K562 (cell line): Measurements from ENCODE around the gene PLXND1. TPM values are rescaled to one million over a fixed set of nuclear protein-coding genes. Genes with fewer than 3 reads are reported as not detected.
A peak's percentile ranks its signal among the peaks of the same experiment; 100 is the strongest.

Source experiments
- ATAC-seq: fragments of 200-7000 bp; cut with Tn5 transposase; 3 replicates; pipeline ENCODE4 v1.9.1; 2020; ENCODE audit warnings: moderate library complexity
- BruUV-seq: library from RNA; stranded (reverse); fragments of 400-500 nt; replicated peaks from 2 replicates; lab custom pipeline; 2021; lab: Mats Ljungman, UMichigan
- CTCF ChIA-PET: fragments of 300-600 bp; formaldehyde crosslinking; extraction: SDS; loops from one replicate; lab custom pipeline; 2021; ENCODE audit warnings: low intra/inter-chr PET ratio; lab: Yijun Ruan, JAX
- POLR2A ChIA-PET: fragments of 300-600, 350-650 bp; sonication (Branson Sonifier 250); formaldehyde crosslinking; extraction: SDS; loops from one replicate; lab custom pipeline; 2021; ENCODE audit warnings: antibody characterized with exemption, inconsistent platforms; lab: Yijun Ruan, JAX
- DNase-seq, 4 experiments: peaks; one replicate each; pipeline versions ENCODE4 v3.0.0 to v3.0.0-alpha.2; 2011 to 2018; ENCODE audit warnings: low spot score in 3 of 4, mixed read lengths in 3 of 4; ENCODE audit errors: extremely low read depth in 1 of 4
- FAIRE-seq: peaks from 2 replicates; lab custom pipeline; 2011; peaks lifted over from hg19 to GRCh38; lab: Jason Lieb, UNC
- H2AFZ ChIP-seq: 2 replicates; pipeline ENCODE4 v1.6.0; 2011; ENCODE audit warnings: low read depth, low read length, control low read depth, inconsistent platforms
- H3K27ac ChIP-seq: fragments of 200-600 bp; 3 replicates; pipeline ENCODE4 v1.8.0; 2011; ENCODE audit warnings: low read depth, mild to moderate bottlenecking, control low read depth, inconsistent platforms, low read length, moderate library complexity, mixed read lengths; ENCODE audit errors: extremely low read depth
- H3K27me3 ChIP-seq, 2 experiments: fragments of 300-600 bp in 1 of 2; 2 replicates in 1 of 2; 3 replicates in 1 of 2; pipeline versions ENCODE4 v1.6.0 to v1.8.0; 2011; ENCODE audit warnings: inconsistent platforms in 2 of 2, low read length in 2 of 2, mild to moderate bottlenecking in 1 of 2, mixed read lengths in 1 of 2, moderate library complexity in 1 of 2; ENCODE audit not compliant: control insufficient read depth in 2 of 2, insufficient read depth in 2 of 2
- H3K36me3 ChIP-seq: fragments of 300-600 bp; 3 replicates; pipeline ENCODE4 v1.8.0; 2011; ENCODE audit warnings: mild to moderate bottlenecking, low read length, inconsistent platforms; ENCODE audit not compliant: control insufficient read depth, insufficient read depth
- H3K4me1 ChIP-seq, 2 experiments: fragments of 200-600 bp in 1 of 2; replicated peaks in 1 of 2; 2 replicates in 1 of 2; 3 replicates in 1 of 2; pipeline versions ENCODE4 v1.5.1 to v1.8.0; 2011; ENCODE audit warnings: inconsistent platforms in 2 of 2, low read length in 2 of 2, mild to moderate bottlenecking in 1 of 2, mixed read lengths in 1 of 2, moderate library complexity in 1 of 2; ENCODE audit not compliant: control insufficient read depth in 2 of 2, insufficient read depth in 2 of 2
- H3K4me2 ChIP-seq: 2 replicates; pipeline ENCODE4 v1.6.1; 2011; ENCODE audit warnings: low read length, control low read depth, inconsistent platforms, mixed read lengths; ENCODE audit not compliant: insufficient read depth
- H3K4me3 ChIP-seq: fragments of 200-600 bp; sonication (generic), shearing (Covaris generic); 2 replicates; pipeline ENCODE4 v1.5.1; 2016; ENCODE audit warnings: control low read depth, inconsistent platforms
- H3K79me2 ChIP-seq: fragments of 200-600 bp; 3 replicates; pipeline ENCODE4 v1.8.0; 2011; ENCODE audit warnings: low read length, inconsistent platforms; ENCODE audit not compliant: control insufficient read depth, insufficient read depth
- H3K9ac ChIP-seq, 2 experiments: 2 replicates each; pipeline versions ENCODE4 v1.6.0 to v1.6.1; 2011; ENCODE audit warnings: low read depth in 2 of 2, low read length in 2 of 2, control low read depth in 1 of 2, inconsistent platforms in 1 of 2, mild to moderate bottlenecking in 1 of 2, mixed read lengths in 1 of 2; ENCODE audit not compliant: insufficient read depth in 1 of 2
- H3K9me1 ChIP-seq: one replicate; pipeline ENCODE4 v1.6.0; 2011; ENCODE audit warnings: inconsistent platforms, mild to moderate bottlenecking, low read length, moderate library complexity; ENCODE audit not compliant: control insufficient read depth, insufficient read depth
- H3K9me3 ChIP-seq: replicated peaks from 2 replicates; pipeline ENCODE4 v1.5.1; 2011; ENCODE audit warnings: low read depth, low read length, inconsistent platforms; ENCODE audit not compliant: control insufficient read depth, insufficient read depth
- H4K20me1 ChIP-seq: replicated peaks from 2 replicates; pipeline ENCODE4 v1.6.1; 2011; ENCODE audit warnings: low read length, inconsistent platforms, mixed read lengths; ENCODE audit not compliant: control insufficient read depth, insufficient read depth
- ADNP ChIP-seq: fragments of 200-800 bp; sonication (Bioruptor generic); IDR thresholded peaks from 2 replicates; pipeline ENCODE4 v1.6.1; 2016; ENCODE audit warnings: missing genetic modification characterization, missing compliant biosample characterization
- ARID2 ChIP-seq: fragments of 450-650 bp; IDR thresholded peaks from 2 replicates; pipeline ENCODE4 v1.6.1; 2017; ENCODE audit warnings: antibody characterized with exemption, mild to moderate bottlenecking
- BCOR ChIP-seq: fragments of 450-650 bp; IDR thresholded peaks from 2 replicates; pipeline ENCODE4 v1.6.1; 2016
- CBX3 ChIP-seq, 2 experiments: IDR thresholded peaks; 1 replicate in 1 of 2; 2 replicates in 1 of 2; pipeline ENCODE4 v1.6.1; 2012; ENCODE audit warnings: inconsistent platforms in 2 of 2, low read length in 2 of 2, borderline replicate concordance in 1 of 2, control low read depth in 1 of 2
- CHD4 ChIP-seq: fragments of 200-600 bp; sonication (generic); IDR thresholded peaks from 3 replicates; pipeline ENCODE4 v1.6.1; 2012; ENCODE audit warnings: low read depth, mild to moderate bottlenecking, mixed read lengths, low read length, inconsistent platforms; ENCODE audit not compliant: insufficient read depth, insufficient replicate concordance, poor library complexity, severe bottlenecking
- DPF2 ChIP-seq: fragments of 450-650 bp; IDR thresholded peaks from 2 replicates; pipeline ENCODE4 v1.6.1; 2016
- HDAC2 ChIP-seq: fragments of 450-650 bp; IDR thresholded peaks from 2 replicates; pipeline ENCODE4 v1.6.1; 2016; ENCODE audit warnings: mild to moderate bottlenecking
- ILK ChIP-seq: fragments of 450-650 bp; IDR thresholded peaks from 2 replicates; pipeline ENCODE4 v1.6.1; 2016; ENCODE audit warnings: missing genetic modification characterization, low read depth, mild to moderate bottlenecking, missing compliant biosample characterization, moderate library complexity, borderline replicate concordance
- KDM1A ChIP-seq, 2 experiments: fragments of 450-650 bp; IDR thresholded peaks; 2 replicates each; pipeline ENCODE4 v1.6.1; 2016; ENCODE audit warnings: mild to moderate bottlenecking in 2 of 2
- PHF20 ChIP-seq: fragments of 450-650 bp; IDR thresholded peaks from 2 replicates; pipeline ENCODE4 v1.6.1; 2018; ENCODE audit not compliant: partially characterized antibody
- PHF21A ChIP-seq: fragments of 450-650 bp; IDR thresholded peaks from 2 replicates; pipeline ENCODE4 v1.6.1; 2017; ENCODE audit warnings: low read depth, borderline replicate concordance
- RBM25 ChIP-seq: fragments of 200-400 bp; formaldehyde crosslinking; IDR thresholded peaks from 2 replicates; pipeline ENCODE4 v1.6.1; 2018; ENCODE audit warnings: low read length, low read depth, moderate library complexity; ENCODE audit not compliant: severe bottlenecking
- RCOR1 ChIP-seq, 2 experiments: IDR thresholded peaks; 2 replicates each; pipeline ENCODE4 v1.6.1; 2012; ENCODE audit warnings: low read depth in 2 of 2, low read length in 2 of 2, borderline replicate concordance in 1 of 2, improper control_type of control experiment in 1 of 2
- RFX1 ChIP-seq: fragments of 450-650 bp; IDR thresholded peaks from 2 replicates; pipeline ENCODE4 v1.6.1; 2016; ENCODE audit warnings: mild to moderate bottlenecking, moderate library complexity
- SMARCA5 ChIP-seq: fragments of 450-650 bp; IDR thresholded peaks from 2 replicates; pipeline ENCODE4 v1.6.1; 2016
- XRCC3 ChIP-seq: fragments of 450-650 bp; IDR thresholded peaks from 2 replicates; pipeline ENCODE4 v1.6.1; 2017; ENCODE audit warnings: mild to moderate bottlenecking, moderate library complexity
- ZNF197 ChIP-seq: fragments of 200-800 bp; sonication (Bioruptor generic); IDR thresholded peaks from 2 replicates; pipeline ENCODE4 v1.6.1; 2016; ENCODE audit warnings: low read depth, missing genetic modification characterization, missing compliant biosample characterization
- WGBS: fragments of 100-300 bp; shearing (Covaris generic); methylation state at CpG from one replicate; pipeline ENCODE4 v1.1.6; 2016; ENCODE audit warnings: low coverage, mixed read lengths; ENCODE audit not compliant: insufficient coverage; ENCODE audit errors: missing lambda C conversion rate; 5-methylcytosine and 5-hydroxymethylcytosine counted together
- in situ Hi-C: fragments of 300-500 bp; cut with MboI; formaldehyde crosslinking; loops from 4 replicates; pipeline ENCODE4 v1.15.0; 2018; ENCODE audit warnings: inconsistent platforms, mixed read lengths
- intact Hi-C: fragments of 100-400 bp; cut with micrococcal nuclease; formaldehyde crosslinking; loops from 2 replicates; pipeline ENCODE4 v1.14.2; 2022
- polyA plus RNA-seq, 8 experiments: library from polyadenylated mRNA; depleted of rRNA in 4 of 8; stranded (reverse) in 5 of 8; unstranded in 3 of 8; fragments of >200 nt; fragmentation: Nextera tagmentation in 2 of 8; fragmentation: Illumina TruSeq in 1 of 8; extraction: Ambion mirVana in 2 of 8; extraction: Trizol in 1 of 8; gene quantifications; 2 replicates each; pipeline versions ENCODE4 v1.2.1 to v1.2.3, GENCODE V29; 2011 to 2014; ENCODE audit warnings: inconsistent platforms in 1 of 8, missing spikeins in 1 of 8
- total RNA-seq, 7 experiments: library from RNA; depleted of rRNA in 6 of 7; stranded (reverse); fragments of >200 nt in 6 of 7; fragmentation: Illumina TruSeq in 2 of 7; extraction: Trizol in 2 of 7; gene quantifications; 2 replicates each; pipeline versions ENCODE4 v1.2.1 to v1.2.3, GENCODE V29; 2011 to 2021; ENCODE audit warnings: low replicate concordance in 1 of 7
- TF ChIP-seq, protein P1 (sequence below): fragments of 250-450 bp; sonication (Bioruptor Pico); IDR thresholded peaks from 2 replicates; pipeline ENCODE4 v1.5.0; 2021

PLXND1 gene
- total and polyA plus RNA-seq, 9 of the 15 experiments (the other 6 are each of a cell fraction or from before 2014, with no cell fraction given): 0.34 to 28.8 (median 14.0) TPM

DNA sequence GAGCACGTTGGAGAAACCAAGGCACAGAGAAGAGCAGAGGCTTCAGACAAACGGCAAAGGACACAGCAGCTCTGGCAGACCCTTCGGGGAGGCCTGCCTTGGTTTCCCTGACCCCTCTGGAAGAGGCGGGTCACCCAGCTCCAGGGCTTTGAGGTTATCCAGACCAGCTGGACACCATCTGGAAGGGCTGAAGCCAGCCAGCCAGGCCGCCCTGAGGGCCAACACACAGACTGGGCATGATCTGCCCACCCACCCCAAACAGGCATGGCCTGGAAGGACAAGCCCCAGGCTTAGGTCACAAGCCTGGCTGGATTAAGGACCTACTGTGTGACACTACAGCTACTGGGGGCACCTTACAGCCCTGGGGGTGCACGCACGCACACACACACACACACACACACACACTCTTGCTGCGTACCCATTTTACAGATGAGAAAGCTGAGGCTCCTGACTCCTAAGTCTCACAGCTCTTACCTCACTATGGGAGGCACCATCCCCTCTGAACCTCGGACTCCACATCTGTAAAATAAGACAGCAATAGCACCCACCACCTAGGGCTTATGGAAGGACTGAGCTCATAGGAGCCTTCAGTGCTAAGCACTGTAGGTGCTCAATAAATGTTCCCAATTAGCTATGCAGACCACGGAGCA, 10.8 kb downstream of the PLXND1 start:
- H3K79me2 ChIP-seq: peaks cover 48% of the 10 kb centered on the region
- no peak for ATAC-seq
- no peak for FAIRE-seq
- no peak overlapping the region for H3K4me3 ChIP-seq
- H3K36me3 ChIP-seq: 0 out of 3 replicates have a peak, but pooled peaks cover 2% of the 10 kb centered on the region
- H3K4me2 ChIP-seq: no peak overlapping the region
- H3K9ac ChIP-seq: peak overlapping the region in 1 of 2 experiments; percentile 82; a peak in 2 of 4 replicates
- in situ Hi-C loops: no loop called here
- DNase-seq: no peak
- H2AFZ ChIP-seq: no peak overlapping the region
- H3K4me1 ChIP-seq: peaks cover 32 to 73% of the 10 kb centered on the region in 2 experiments
- TF ChIP-seq RFX1 (no peak), CBX3 (IDR thresholded peaks at IDR 0.05; ENCODE audit: borderline replicate concordance in 1 of 2, low read length in 2 of 2) (peak in 1 of 2 experiments; percentile 41; a peak in 1 of 3 replicates), SMARCA5 (peak; percentile 82), BCOR (peak; percentile 97), RBM25 (peak; percentile 87), DPF2 (0 out of 2 replicates have a peak, but pooled peaks have one; percentile 15), XRCC3 (no peak), ZNF197 (CRISPR knock-in tag) (no peak), PHF21A (no peak), ILK (tag) (no peak), PHF20 (peak; percentile 31), KDM1A (IDR thresholded peaks at IDR 0.05) (peak; percentile 79 to 92), ARID2 (no peak), ADNP (peak; percentile 92), RCOR1 (IDR thresholded peaks at IDR 0.05; ENCODE audit: borderline replicate concordance in 1 of 2, low read depth in 2 of 2, low read length in 2 of 2) (peak in 1 of 2 experiments; percentile 67; a peak in 2 of 4 replicates), HDAC2 (peak; percentile 62; the same call in 1 of the 2 replicates), CHD4 (peak; percentile 79)
- TF ChIP-seq, protein P1, sequence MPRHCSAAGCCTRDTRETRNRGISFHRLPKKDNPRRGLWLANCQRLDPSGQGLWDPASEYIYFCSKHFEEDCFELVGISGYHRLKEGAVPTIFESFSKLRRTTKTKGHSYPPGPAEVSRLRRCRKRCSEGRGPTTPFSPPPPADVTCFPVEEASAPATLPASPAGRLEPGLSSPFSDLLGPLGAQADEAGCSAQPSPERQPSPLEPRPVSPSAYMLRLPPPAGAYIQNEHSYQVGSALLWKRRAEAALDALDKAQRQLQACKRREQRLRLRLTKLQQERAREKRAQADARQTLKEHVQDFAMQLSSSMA (CRISPR knock-in tag): no peak
- intact Hi-C loops: no loop called here
- 60% methylated on average over 6 of the region's 10 CpGs for WGBS
- no TSS peak for BruUV-seq
- ChIA-PET POLR2A (interaction anchor here (0.7 to 1.7 kb wide), 4 partner anchors 10 to 359 kb away, joined by 3 to 9 read pairs (median 3); no protein-coding TSS in a partner anchor), CTCF (no interaction called here)
- no peaks in the 10 kb centered on the region for H4K20me1 ChIP-seq
- no peaks in the 10 kb centered on the region for H3K9me3 ChIP-seq
- no peaks in the 10 kb centered on the region for H3K27me3 ChIP-seq
- H3K27ac ChIP-seq: no peak overlapping the region
- H3K9me1 ChIP-seq: no peaks in the 10 kb centered on the region
